Large intestine (tissue), 3 donors: ENCODE results near the gene TOGARAM2. TPM values are rescaled to one million over a fixed set of nuclear protein-coding genes. Genes with fewer than 3 reads are reported as not detected.

Source experiments
- DNase-seq, 2 donors: peaks; one replicate each; pipeline versions ENCODE4 v3.0.0 to v3.0.0-alpha.2; 2013
- H3K27ac ChIP-seq: one replicate; pipeline ENCODE4 v1.5.1; 2013; ENCODE audit warnings: low read length
- H3K27me3 ChIP-seq: 2 replicates; pipeline ENCODE4 v1.6.1; 2013; ENCODE audit warnings: low read length; ENCODE audit not compliant: control insufficient read depth, insufficient read depth
- H3K36me3 ChIP-seq: 2 replicates; pipeline ENCODE4 v1.6.1; 2013; ENCODE audit warnings: low read length; ENCODE audit not compliant: control insufficient read depth, insufficient read depth
- H3K4me1 ChIP-seq: one replicate; pipeline ENCODE4 v1.6.1; 2013; ENCODE audit warnings: low read length; ENCODE audit not compliant: control insufficient read depth, insufficient read depth
- H3K4me3 ChIP-seq: one replicate; pipeline ENCODE4 v1.5.1; 2013; ENCODE audit warnings: low read length
- H3K9me3 ChIP-seq: one replicate; pipeline ENCODE4 v1.6.1; 2013; ENCODE audit warnings: mild to moderate bottlenecking, low read depth, low read length, moderate library complexity; ENCODE audit not compliant: control insufficient read depth
- WGBS: methylation state at CpG from one replicate; pipeline ENCODE4 v1.1.5; 2013; ENCODE audit warnings: low lambda C conversion rate; ENCODE audit not compliant: insufficient coverage; 5-methylcytosine and 5-hydroxymethylcytosine counted together
- polyA plus RNA-seq: library from polyadenylated mRNA; unstranded; fragments of 120-200 nt; gene quantifications from one replicate; pipeline ENCODE4 v1.2.1, GENCODE V29; 2013

Gene TOGARAM2
- polyA plus RNA-seq, 1 donor = 2.1 TPM

DNA sequence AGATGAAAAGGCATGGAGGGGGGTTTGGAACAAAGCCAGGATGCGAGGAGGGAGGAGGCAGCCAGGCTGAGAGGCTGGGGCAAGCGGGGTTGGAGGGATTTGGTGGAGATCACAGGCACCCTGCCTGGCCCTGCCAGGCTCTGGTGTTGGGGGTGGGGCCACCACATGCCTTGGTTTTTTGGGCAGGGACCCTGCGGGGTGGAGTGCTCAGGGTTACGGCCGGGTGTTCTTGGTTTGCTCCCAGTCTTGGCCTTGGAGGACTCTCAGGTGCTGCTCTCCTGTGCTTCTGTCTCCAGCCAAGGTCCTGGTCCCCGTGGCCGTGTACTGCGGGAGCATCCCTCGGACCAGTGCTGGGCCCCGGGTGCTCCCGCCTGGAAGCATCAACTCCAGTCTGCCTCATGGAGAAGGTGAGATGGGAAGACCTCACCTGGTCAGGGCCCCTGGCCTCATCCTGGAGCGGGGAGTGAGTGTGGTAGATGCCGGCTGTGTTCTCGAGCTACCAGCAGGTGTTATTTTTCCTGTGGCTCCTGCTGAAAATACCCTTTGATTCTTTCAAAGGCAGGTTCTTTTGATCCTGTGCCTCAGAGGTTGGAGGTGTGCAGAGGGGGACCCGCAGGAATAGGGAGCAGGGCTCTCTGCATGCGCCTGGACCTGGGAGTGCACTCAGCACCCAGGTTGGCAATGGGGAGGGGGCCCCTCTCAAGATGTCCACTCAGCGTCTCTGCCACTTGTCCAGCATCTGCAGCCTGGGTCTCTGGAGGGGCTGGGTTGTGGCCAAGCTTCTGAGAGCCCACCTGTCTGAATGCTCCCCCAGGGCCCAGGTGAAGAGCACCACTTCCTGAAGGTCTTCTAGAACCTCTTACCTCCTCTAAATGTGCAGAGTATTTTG, 17.0 kb downstream of the TOGARAM2 start:
- WGBS = no CpG with 5 or more reads among the region's 17 CpGs
- Histone ChIP-seq H3K27me3 (no peaks in the 10 kb centered on the region), H3K4me3 (no peak overlapping the region), H3K27ac (no peak overlapping the region), H3K4me1 (peaks cover 4% of the 10 kb centered on the region), H3K9me3 (no peaks in the 10 kb centered on the region), H3K36me3 (no peaks in the 10 kb centered on the region)
- no peak for DNase-seq

GRCh38 chr2:29000481-29000880, 19.4 kb downstream of the TOGARAM2 start:
- Histone ChIP-seq H3K36me3 (no peaks in the 10 kb centered on the region), H3K27me3 (no peaks in the 10 kb centered on the region), H3K4me1 (no peaks in the 10 kb centered on the region), H3K27ac (no peak overlapping the region), H3K4me3 (no peak overlapping the region), H3K9me3 (peaks cover 6% of the 10 kb centered on the region)
- no CpG with 5 or more reads among the region's 7 CpGs for WGBS
- no peak for DNase-seq

DNA sequence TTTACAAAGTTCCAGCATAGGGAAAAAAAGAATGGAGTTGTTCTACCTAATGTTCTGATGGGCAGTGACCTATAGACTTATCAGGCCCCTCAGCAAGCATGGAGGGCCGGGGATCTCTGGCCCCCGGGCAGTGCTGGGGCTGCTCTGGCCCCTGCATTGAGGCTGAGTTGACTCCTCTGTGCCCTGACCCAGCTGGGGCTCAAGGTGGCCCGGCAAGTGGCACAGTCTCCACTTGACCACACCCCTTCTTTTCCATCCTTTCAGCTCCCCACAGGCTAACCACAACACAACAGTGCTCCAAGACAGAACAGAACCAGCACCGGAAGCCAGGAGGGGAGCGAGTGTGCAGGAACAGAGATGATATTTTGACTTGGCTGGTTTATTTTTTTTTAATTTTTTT, 19.9 kb downstream of the TOGARAM2 start:
- H3K27me3 ChIP-seq = no peaks in the 10 kb centered on the region
- H3K36me3 ChIP-seq = no peaks in the 10 kb centered on the region
- no CpG with 5 or more reads among the region's 5 CpGs for WGBS
- H3K4me1 ChIP-seq = no peaks in the 10 kb centered on the region
- DNase-seq = no peak
- H3K27ac ChIP-seq = no peak overlapping the region
- H3K4me3 ChIP-seq = no peak overlapping the region
- peaks cover 10% of the 10 kb centered on the region for H3K9me3 ChIP-seq

GRCh38 chr2:29001806-29002205, 20.7 kb downstream of the TOGARAM2 start:
- H3K36me3 ChIP-seq = no peaks in the 10 kb centered on the region
- no peaks in the 10 kb centered on the region for H3K4me1 ChIP-seq
- DNase-seq = no peak
- no peak overlapping the region for H3K4me3 ChIP-seq
- H3K9me3 ChIP-seq = peaks cover 14% of the 10 kb centered on the region
- H3K27me3 ChIP-seq = no peaks in the 10 kb centered on the region
- no CpG with 5 or more reads among the region's 4 CpGs for WGBS
- H3K27ac ChIP-seq = no peak overlapping the region

DNA sequence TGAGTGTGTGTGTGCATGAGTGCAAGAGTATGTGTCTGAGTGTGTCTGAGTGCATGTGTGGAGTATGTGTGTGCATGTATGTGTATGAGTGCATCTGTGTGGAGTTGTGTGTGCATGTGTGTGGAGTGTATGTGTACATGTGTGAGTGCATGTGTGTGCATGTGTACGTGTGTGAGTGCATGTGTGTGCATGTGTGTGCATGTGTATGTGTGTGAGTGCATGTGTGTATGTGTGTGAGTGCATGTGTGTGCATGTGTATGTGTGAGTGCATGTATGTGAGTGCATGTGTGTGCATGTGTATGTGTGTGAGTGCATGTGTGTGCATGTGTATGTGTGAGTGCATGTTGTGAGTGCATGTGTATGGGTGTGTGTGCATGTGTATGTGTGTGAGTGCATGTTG, 23.7 kb downstream of the TOGARAM2 start:
- WGBS = no CpG with 5 or more reads among the region's 1 CpG
- H3K27me3 ChIP-seq = no peaks in the 10 kb centered on the region
- no peaks in the 10 kb centered on the region for H3K4me1 ChIP-seq
- H3K4me3 ChIP-seq = no peak overlapping the region
- no peak for DNase-seq
- no peaks in the 10 kb centered on the region for H3K36me3 ChIP-seq
- no peak overlapping the region for H3K27ac ChIP-seq
- peaks cover 14% of the 10 kb centered on the region for H3K9me3 ChIP-seq

- no CpG with 5 or more reads among the region's 7 CpGs for WGBS
Observed at GRCh38 chr2:29005331-29005730, 24.2 kb downstream of the TOGARAM2 start.

GRCh38 chr2:29006092-29006979, 25.2 kb downstream of the TOGARAM2 start:
- no peak overlapping the region for H3K27ac ChIP-seq
- 52% methylated on average over 5 of the region's 12 CpGs for WGBS
- H3K27me3 ChIP-seq = no peaks in the 10 kb centered on the region
- no peaks in the 10 kb centered on the region for H3K4me1 ChIP-seq
- peaks cover 14% of the 10 kb centered on the region for H3K9me3 ChIP-seq
- no peak overlapping the region for H3K4me3 ChIP-seq
- no peak for DNase-seq
- no peaks in the 10 kb centered on the region for H3K36me3 ChIP-seq

More at GRCh38 chr2:29005331-29005730, 24.2 kb downstream of the TOGARAM2 start:
- no peaks in the 10 kb centered on the region for H3K27me3 ChIP-seq
- no peak overlapping the region for H3K4me3 ChIP-seq
- no peak for DNase-seq
- H3K36me3 ChIP-seq = no peaks in the 10 kb centered on the region
- H3K9me3 ChIP-seq = peaks cover 14% of the 10 kb centered on the region
- H3K27ac ChIP-seq = no peak overlapping the region
- H3K4me1 ChIP-seq = no peaks in the 10 kb centered on the region

- Histone ChIP-seq H3K9me3 (peaks cover 14% of the 10 kb centered on the region), H3K4me1 (no peaks in the 10 kb centered on the region), H3K4me3 (no peak overlapping the region), H3K27ac (no peak overlapping the region), H3K36me3 (no peaks in the 10 kb centered on the region), H3K27me3 (no peaks in the 10 kb centered on the region)
- no CpG with 5 or more reads among the region's 2 CpGs for WGBS
- no peak for DNase-seq
Observed at GRCh38 chr2:29006980-29007301, 25.8 kb downstream of the TOGARAM2 start.

- no CpG with 5 or more reads among the region's 9 CpGs for WGBS
- H3K27ac ChIP-seq = no peak overlapping the region
Observed at GRCh38 chr2:29009270-29009669, 28.2 kb downstream of the TOGARAM2 start.

GRCh38 chr2:29009711-29010677, 28.9 kb downstream of the TOGARAM2 start:
- WGBS = no CpG with 5 or more reads among the region's 26 CpGs
- H3K4me3 ChIP-seq = no peak overlapping the region
- no peak for DNase-seq
- no peak overlapping the region for H3K27ac ChIP-seq
- H3K27me3 ChIP-seq = no peaks in the 10 kb centered on the region
- no peaks in the 10 kb centered on the region for H3K36me3 ChIP-seq
- H3K4me1 ChIP-seq = peaks cover 4% of the 10 kb centered on the region
- peaks cover 12% of the 10 kb centered on the region for H3K9me3 ChIP-seq

More at GRCh38 chr2:29009270-29009669, 28.2 kb downstream of the TOGARAM2 start:
- no peak for DNase-seq
- Histone ChIP-seq H3K36me3 (no peaks in the 10 kb centered on the region), H3K4me1 (peaks cover 4% of the 10 kb centered on the region), H3K9me3 (peaks cover 14% of the 10 kb centered on the region), H3K4me3 (no peak overlapping the region), H3K27me3 (no peaks in the 10 kb centered on the region)
